Ascending aorta (tissue), 2 donors: Measurements from ENCODE around the gene TMEM247. TPM values are rescaled to one million over a fixed set of nuclear protein-coding genes. Genes with fewer than 3 reads are reported as not detected.

Source experiments
- DNase-seq, 2 donors: peaks; one replicate each; pipeline ENCODE4 v3.0.0-alpha.2; 2019; ENCODE audit warnings: low spot score in 2 of 2
- H3K27ac ChIP-seq, 2 donors: fragments of 200-600 bp; sonication (generic); one replicate each; pipeline ENCODE4 v1.5.1; 2016 to 2017; ENCODE audit warnings: mild to moderate bottlenecking in 1 of 2
- H3K27me3 ChIP-seq: fragments of 200-600 bp; sonication (generic); one replicate; pipeline ENCODE4 v1.5.1; 2017
- H3K36me3 ChIP-seq, 2 donors: fragments of 200-600 bp; sonication (generic); one replicate each; pipeline ENCODE4 v1.5.1; 2016
- H3K4me1 ChIP-seq, 2 donors: fragments of 200-600 bp; sonication (generic); one replicate each; pipeline ENCODE4 v1.5.1; 2016 to 2017; ENCODE audit warnings: mild to moderate bottlenecking in 1 of 2
- H3K4me3 ChIP-seq, 2 donors: fragments of 200-600 bp; sonication (generic); one replicate each; pipeline ENCODE4 v1.5.1; 2016 to 2017; ENCODE audit warnings: mild to moderate bottlenecking in 1 of 2
- H3K9me3 ChIP-seq, 2 donors: fragments of 200-600 bp; sonication (generic); one replicate each; pipeline ENCODE4 v1.5.1; 2016
- CTCF ChIP-seq, 3 experiments: fragments of 200-600 bp in 2 of 3; fragments of 450-650 bp in 1 of 3; sonication (generic) in 2 of 3; IDR thresholded peaks; one replicate each; pipeline ENCODE4 v1.5.1; 2016 to 2019; ENCODE audit warnings: antibody characterized with exemption in 3 of 3, mild to moderate bottlenecking in 1 of 3, moderate library complexity in 1 of 3
- intact Hi-C: fragments of 100-400 bp; cut with DNase I; formaldehyde crosslinking; loops from one replicate; pipeline ENCODE4 v1.15.1; 2023
- total RNA-seq: library from RNA; depleted of rRNA; stranded (reverse); fragments of >200 nt; gene quantifications from one replicate; pipeline ENCODE4 v1.1.0, GENCODE V29; 2016

TMEM247 gene
- total RNA-seq, 1 donor from 2014 or later = not detected

- H3K36me3 ChIP-seq = no peaks in the 10 kb centered on the region
- no peak for TF ChIP-seq CTCF (IDR thresholded peaks at IDR 0.05)
- no peaks in the 10 kb centered on the region for H3K9me3 ChIP-seq
- H3K4me1 ChIP-seq = peaks cover 3 to 24% of the 10 kb centered on the region in 2 donors
- DNase-seq = no peak
- intact Hi-C loops = no loop called here
- no peak overlapping the region for H3K27ac ChIP-seq
- H3K4me3 ChIP-seq = no peak overlapping the region
- H3K27me3 ChIP-seq = no peaks in the 10 kb centered on the region
These were observed 7.1 kb downstream of the TMEM247 start for GRCh38 chr2:46486436-46486835.

GRCh38 chr2:46487667-46488335 is 8.4 kb downstream of the TMEM247 start:
- Histone ChIP-seq H3K4me1 (peaks cover 3 to 24% of the 10 kb centered on the region in 2 donors), H3K9me3 (no peaks in the 10 kb centered on the region), H3K36me3 (no peaks in the 10 kb centered on the region), H3K27me3 (no peaks in the 10 kb centered on the region), H3K27ac (peak overlapping the region; percentile 64 to 67), H3K4me3 (no peak overlapping the region)
- intact Hi-C loops = no loop called here
- TF ChIP-seq CTCF (IDR thresholded peaks at IDR 0.05) = no peak
- DNase-seq = peak in 1 of 2 donors; percentile 86

- no peaks in the 10 kb centered on the region for H3K27me3 ChIP-seq
- TF ChIP-seq CTCF (IDR thresholded peaks at IDR 0.05) = no peak
- peaks cover 3 to 24% of the 10 kb centered on the region in 2 donors for H3K4me1 ChIP-seq
- H3K4me3 ChIP-seq = no peak overlapping the region
- peak in 1 of 2 donors; percentile 50 for DNase-seq
- no peaks in the 10 kb centered on the region for H3K9me3 ChIP-seq
- peak overlapping the region; percentile 64 to 67 for H3K27ac ChIP-seq
- intact Hi-C loops = no loop called here
- no peaks in the 10 kb centered on the region for H3K36me3 ChIP-seq
These were observed 9.0 kb downstream of the TMEM247 start for GRCh38 chr2:46488389-46488788.

- no peak for TF ChIP-seq CTCF (IDR thresholded peaks at IDR 0.05)
- H3K27ac ChIP-seq = peak overlapping the region; percentile 23 to 81
- intact Hi-C loops = no loop called here
These were observed 10.2 kb downstream of the TMEM247 start for GRCh38 chr2:46489423-46490174.

GRCh38 chr2:46490521-46491141 is 11.3 kb downstream of the TMEM247 start:
- peak overlapping the region; percentile 64 to 81 for H3K27ac ChIP-seq
- no peaks in the 10 kb centered on the region for H3K9me3 ChIP-seq
- H3K4me1 ChIP-seq = peaks cover 3 to 24% of the 10 kb centered on the region in 2 donors
- intact Hi-C loops = no loop called here
- H3K4me3 ChIP-seq = no peak overlapping the region
- no peaks in the 10 kb centered on the region for H3K27me3 ChIP-seq
- DNase-seq = peak; percentile 33 to 73
- TF ChIP-seq CTCF (IDR thresholded peaks at IDR 0.05) = peak in 2 of 3 experiments; percentile 12 to 37
- H3K36me3 ChIP-seq = no peaks in the 10 kb centered on the region

More at GRCh38 chr2:46489423-46490174, 10.2 kb downstream of the TMEM247 start:
- Histone ChIP-seq H3K4me3 (no peak overlapping the region), H3K27me3 (no peaks in the 10 kb centered on the region), H3K4me1 (peaks cover 3 to 24% of the 10 kb centered on the region in 2 donors), H3K9me3 (no peaks in the 10 kb centered on the region), H3K36me3 (no peaks in the 10 kb centered on the region)
- peak in 1 of 2 donors; percentile 39 for DNase-seq
